HUES64 (cell line): ENCODE data around the gene SCARF1.

Experiments used
- H3K27ac ChIP-seq: 2 replicates; pipeline ENCODE4 v1.7.0; 2013; ENCODE audit warnings: low read depth, low read length, inconsistent platforms
- H3K27me3 ChIP-seq: 2 replicates; pipeline ENCODE4 v1.6.1; 2013; ENCODE audit warnings: mild to moderate bottlenecking, low read length; ENCODE audit not compliant: insufficient read depth
- H3K36me3 ChIP-seq: 2 replicates; pipeline ENCODE4 v1.6.1; 2013; ENCODE audit warnings: mild to moderate bottlenecking, low read length; ENCODE audit not compliant: insufficient read depth
- H3K4me1 ChIP-seq: 2 replicates; pipeline ENCODE4 v1.6.1; 2013; ENCODE audit warnings: mild to moderate bottlenecking, low read length, moderate library complexity; ENCODE audit not compliant: insufficient read depth
- H3K4me3 ChIP-seq: 2 replicates; pipeline ENCODE4 v1.5.1; 2013; ENCODE audit warnings: mild to moderate bottlenecking, low read length, moderate library complexity
- H3K9ac ChIP-seq: 2 replicates; pipeline ENCODE4 v1.6.1; 2013; ENCODE audit warnings: mild to moderate bottlenecking, low read depth, low read length
- H3K9me3 ChIP-seq: 2 replicates; pipeline ENCODE4 v1.6.1; 2013; ENCODE audit warnings: low read depth, low read length; ENCODE audit not compliant: insufficient read depth
- WGBS: fragments of 150-250, 120-280 bp; methylation state at CpG from one replicate; pipeline ENCODE4 v1.1.7; 2013; ENCODE audit warnings: missing lambda C conversion rate; 5-methylcytosine and 5-hydroxymethylcytosine counted together

Gene SCARF1

GRCh38 chr17:1590747-1591473 is 54.6 kb downstream of the SCARF1 start:
- H3K27ac ChIP-seq = 0 out of 2 replicates have a peak overlapping the region, but pooled peaks have one; percentile 28

GRCh38 chr17:1590029-1590746 is 55.3 kb downstream of the SCARF1 start:
- no peaks in the 10 kb centered on the region for H3K36me3 ChIP-seq
- no peaks in the 10 kb centered on the region for H3K27me3 ChIP-seq
- H3K9me3 ChIP-seq = no peaks in the 10 kb centered on the region
- peak overlapping the region; percentile 3; the same call in 1 of the 2 replicates for H3K9ac ChIP-seq
- no peak overlapping the region for H3K4me3 ChIP-seq
- peaks cover 17% of the 10 kb centered on the region for H3K4me1 ChIP-seq
- H3K27ac ChIP-seq = peak overlapping the region; percentile 28; the same call in 1 of the 2 replicates
- 76% methylated on average over 19 of the region's 19 CpGs for WGBS

More at GRCh38 chr17:1590747-1591473, 54.6 kb downstream of the SCARF1 start:
- Histone ChIP-seq H3K36me3 (no peaks in the 10 kb centered on the region), H3K27me3 (no peaks in the 10 kb centered on the region), H3K9ac (peak overlapping the region; percentile 3; the same call in 1 of the 2 replicates), H3K9me3 (no peaks in the 10 kb centered on the region), H3K4me1 (peaks cover 12% of the 10 kb centered on the region; the same call in 1 of the 2 replicates), H3K4me3 (no peak overlapping the region)
- WGBS = 91% methylated on average over 38 of the region's 38 CpGs

DNA sequence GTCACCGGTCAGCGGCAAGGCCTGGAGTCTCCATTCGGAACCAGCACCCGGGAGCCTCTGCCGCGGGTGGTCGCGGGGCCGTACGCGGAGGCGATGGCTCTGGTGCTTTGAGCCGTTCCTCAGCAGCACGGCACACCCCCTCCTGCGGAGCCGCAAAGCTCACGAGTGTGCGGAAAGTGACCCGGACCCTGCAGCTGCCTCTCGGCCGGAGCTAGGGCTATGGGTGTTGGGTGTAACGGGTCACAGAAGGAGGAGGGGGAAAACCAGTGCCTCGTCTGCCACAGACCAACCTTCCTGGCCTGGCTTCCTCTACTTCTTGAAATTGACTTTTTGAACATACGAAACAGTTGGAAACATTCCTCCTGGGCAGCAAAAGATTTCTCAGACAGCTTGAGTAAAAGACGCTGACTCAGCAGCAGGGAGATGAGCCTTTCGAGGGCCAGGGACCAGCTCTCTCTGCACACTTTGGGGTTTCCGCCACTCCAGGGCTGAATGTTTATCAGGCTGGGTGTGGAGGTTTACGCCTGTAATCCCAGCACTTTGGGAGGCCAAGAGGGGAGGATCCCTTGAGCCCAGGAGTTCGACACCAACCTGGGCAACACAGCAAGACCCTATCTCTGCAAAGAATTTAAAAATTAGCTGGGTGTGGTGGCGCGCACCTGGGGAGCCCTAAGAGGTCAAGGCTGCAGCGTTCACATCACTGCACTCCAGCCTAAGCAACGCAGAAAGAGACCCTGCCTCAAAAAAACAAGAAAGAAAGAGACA is 56.5 kb downstream of the SCARF1 start:
- Histone ChIP-seq H3K27me3 (no peaks in the 10 kb centered on the region), H3K4me3 (no peak overlapping the region), H3K9me3 (no peaks in the 10 kb centered on the region), H3K4me1 (peaks cover 22% of the 10 kb centered on the region), H3K27ac (no peak overlapping the region), H3K9ac (no peak overlapping the region), H3K36me3 (no peaks in the 10 kb centered on the region)
- WGBS = 93% methylated on average over 33 of the region's 33 CpGs

GRCh38 chr17:1584167-1584566 is 61.4 kb downstream of the SCARF1 start:
- Histone ChIP-seq H3K4me1 (peaks cover 13% of the 10 kb centered on the region), H3K4me3 (no peak overlapping the region), H3K36me3 (no peaks in the 10 kb centered on the region), H3K27ac (no peak overlapping the region), H3K9me3 (no peaks in the 10 kb centered on the region), H3K9ac (no peak overlapping the region), H3K27me3 (no peaks in the 10 kb centered on the region)
- WGBS = 95% methylated on average over 14 of the region's 14 CpGs
